22Rv1 (cell line): ENCODE results near the gene OCRL.

Experiments
- CTCF ChIP-seq: fragments of 450-650 bp; IDR thresholded peaks from 2 replicates; pipeline ENCODE4 v1.5.1; 2017; ENCODE audit warnings: mild to moderate bottlenecking
- ZFX ChIP-seq: fragments of 450-650 bp; IDR thresholded peaks from 2 replicates; pipeline ENCODE4 v1.6.1; 2017; ENCODE audit warnings: antibody characterized with exemption, borderline replicate concordance

GRCh38 chrX:129640737-129641136 lies 100.7 kb downstream of the OCRL start:
- TF ChIP-seq CTCF (no peak), ZFX (no peak)
